ENCODE results near the gene WDR1. TPM values are rescaled to one million over a fixed set of nuclear protein-coding genes. Genes with fewer than 3 reads are reported as not detected.

The WDR1 gene
- total RNA-seq, 4 donors from 2014 or later = 196 to 268 (median 246) TPM

DNA sequence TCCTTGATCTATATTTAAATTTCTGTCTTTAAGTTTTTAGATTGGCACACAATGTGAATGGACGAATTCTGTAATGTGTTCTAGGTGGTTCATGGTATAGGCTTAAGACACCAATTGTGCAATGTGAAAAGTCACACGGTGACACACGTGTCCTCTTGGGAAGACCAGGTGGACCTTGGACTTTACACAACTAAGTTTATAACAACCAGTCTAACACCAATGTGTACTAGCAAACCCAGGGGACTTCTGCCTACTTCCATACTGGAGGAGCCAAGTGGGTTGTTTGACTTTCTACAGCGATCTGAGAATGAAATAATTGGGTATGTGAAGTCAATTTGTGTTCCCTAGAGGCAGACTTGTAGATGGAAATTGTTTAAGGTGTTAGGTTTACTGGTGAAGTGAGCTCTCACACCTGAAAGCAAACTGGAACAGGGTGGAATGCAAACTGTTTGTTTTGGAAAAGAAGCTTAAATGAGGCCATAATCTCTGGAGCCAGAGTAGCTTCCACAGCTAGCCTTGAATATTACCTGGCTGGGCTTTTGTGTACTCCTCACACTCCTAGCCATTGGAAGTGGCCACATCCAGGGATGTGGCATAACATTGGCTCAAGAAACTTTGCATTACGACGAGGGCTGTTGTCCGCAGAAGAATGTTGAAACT lies 45.9 kb upstream of the WDR1 start:
- no peak overlapping the region for H3K4me3 ChIP-seq
- TF ChIP-seq POLR2AphosphoS5 (IDR thresholded peaks at IDR 0.05) = peak in 1 of 3 donors; percentile 23
- TF ChIP-seq, protein P1, sequence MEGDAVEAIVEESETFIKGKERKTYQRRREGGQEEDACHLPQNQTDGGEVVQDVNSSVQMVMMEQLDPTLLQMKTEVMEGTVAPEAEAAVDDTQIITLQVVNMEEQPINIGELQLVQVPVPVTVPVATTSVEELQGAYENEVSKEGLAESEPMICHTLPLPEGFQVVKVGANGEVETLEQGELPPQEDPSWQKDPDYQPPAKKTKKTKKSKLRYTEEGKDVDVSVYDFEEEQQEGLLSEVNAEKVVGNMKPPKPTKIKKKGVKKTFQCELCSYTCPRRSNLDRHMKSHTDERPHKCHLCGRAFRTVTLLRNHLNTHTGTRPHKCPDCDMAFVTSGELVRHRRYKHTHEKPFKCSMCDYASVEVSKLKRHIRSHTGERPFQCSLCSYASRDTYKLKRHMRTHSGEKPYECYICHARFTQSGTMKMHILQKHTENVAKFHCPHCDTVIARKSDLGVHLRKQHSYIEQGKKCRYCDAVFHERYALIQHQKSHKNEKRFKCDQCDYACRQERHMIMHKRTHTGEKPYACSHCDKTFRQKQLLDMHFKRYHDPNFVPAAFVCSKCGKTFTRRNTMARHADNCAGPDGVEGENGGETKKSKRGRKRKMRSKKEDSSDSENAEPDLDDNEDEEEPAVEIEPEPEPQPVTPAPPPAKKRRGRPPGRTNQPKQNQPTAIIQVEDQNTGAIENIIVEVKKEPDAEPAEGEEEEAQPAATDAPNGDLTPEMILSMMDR (IDR thresholded peaks at IDR 0.05) = no peak
- peaks cover 0 to 28% (median 14%) of the 10 kb centered on the region in 4 donors for H3K4me1 ChIP-seq
- in situ Hi-C loops (cut with MboI; ENCODE audit: low pct_ligation_motif_present in 1 of 4, low pct_unique_long_range_greater_than_20kb in 1 of 4, low sequenced_read_pairs in 3 of 4) = loop anchor here (5.0 to 10.0 kb wide), 4 partner anchors 242 to 392 kb away; no protein-coding TSS in a partner anchor
- 61 to 92% methylated on average over 4 to 7 of the region's 7 CpGs for WGBS, 2 donors (ENCODE audit: low coverage in 1 of 2)
- peak; percentile 65 for DNase-seq
- intact Hi-C loops (cut with DNase I; ENCODE audit: low total_unique reads) = loop anchor here (5.0 to 10.0 kb wide), 2 partner anchors 240 to 382 kb away; no protein-coding TSS in a partner anchor
- H3K27ac ChIP-seq = peak overlapping the region in 1 of 4 donors; percentile 9
- H3K9me3 ChIP-seq = no peaks in the 10 kb centered on the region
- no peaks in the 10 kb centered on the region for H3K36me3 ChIP-seq
- no peaks in the 10 kb centered on the region for H3K27me3 ChIP-seq

- H3K4me3 ChIP-seq = no peak overlapping the region
- H3K36me3 ChIP-seq = no peaks in the 10 kb centered on the region
- in situ Hi-C loops (cut with MboI; ENCODE audit: low pct_ligation_motif_present in 1 of 4, low pct_unique_long_range_greater_than_20kb in 1 of 4, low sequenced_read_pairs in 3 of 4) = loop anchor here (5.0 to 10.0 kb wide), 4 partner anchors 243 to 393 kb away; no protein-coding TSS in a partner anchor
- H3K27ac ChIP-seq = no peak overlapping the region
- peaks cover 0 to 29% (median 15%) of the 10 kb centered on the region in 4 donors for H3K4me1 ChIP-seq
- WGBS, 2 donors (ENCODE audit: low coverage in 1 of 2) = 76% methylated on average over 6 of the region's 6 CpGs; no CpG with 5 or more reads in 1 of the 2 donors
- TF ChIP-seq POLR2A (IDR thresholded peaks at IDR 0.05) (no peak), POLR2AphosphoS5 (IDR thresholded peaks at IDR 0.05) (no peak), EP300 (IDR thresholded peaks at IDR 0.05; ENCODE audit: low read depth) (no peak)
- TF ChIP-seq, protein P1 (IDR thresholded peaks at IDR 0.05) = no peak
- H3K9me3 ChIP-seq = no peaks in the 10 kb centered on the region
- intact Hi-C loops (cut with DNase I; ENCODE audit: low total_unique reads) = loop anchor here (5.0 to 10.0 kb wide), 2 partner anchors 240 to 383 kb away; no protein-coding TSS in a partner anchor
- H3K27me3 ChIP-seq = no peaks in the 10 kb centered on the region
- no peak for DNase-seq
Observed at GRCh38 chr4:10161840-10162239, 45.2 kb upstream of the WDR1 start.

- 68 to 77% methylated on average over 2 to 3 of the region's 3 CpGs for WGBS, 2 donors (ENCODE audit: low coverage in 1 of 2)
- H3K27me3 ChIP-seq = no peaks in the 10 kb centered on the region
- H3K4me1 ChIP-seq = peaks cover 0 to 29% (median 15%) of the 10 kb centered on the region in 4 donors
- TF ChIP-seq, protein P1 (IDR thresholded peaks at IDR 0.05) = no peak
- TF ChIP-seq EP300 (IDR thresholded peaks at IDR 0.05; ENCODE audit: low read depth) = no peak
- no peak for TF ChIP-seq POLR2A (IDR thresholded peaks at IDR 0.05)
- TF ChIP-seq POLR2AphosphoS5 (IDR thresholded peaks at IDR 0.05) = no peak
- H3K4me3 ChIP-seq = no peak overlapping the region
- in situ Hi-C loops (cut with MboI; ENCODE audit: low pct_ligation_motif_present in 1 of 4, low pct_unique_long_range_greater_than_20kb in 1 of 4, low sequenced_read_pairs in 3 of 4) = loop anchor here (5.0 to 10.0 kb wide), 4 partner anchors 244 to 394 kb away; no protein-coding TSS in a partner anchor
- no peak for DNase-seq
- no peaks in the 10 kb centered on the region for H3K9me3 ChIP-seq
- H3K36me3 ChIP-seq = no peaks in the 10 kb centered on the region
- H3K27ac ChIP-seq = no peak overlapping the region
- intact Hi-C loops (cut with DNase I; ENCODE audit: low total_unique reads) = loop anchor here (5.0 to 10.0 kb wide), 2 partner anchors 241 to 384 kb away; no protein-coding TSS in a partner anchor
Observed at GRCh38 chr4:10161146-10161545, 44.5 kb upstream of the WDR1 start.

- Histone ChIP-seq H3K4me3 (no peak overlapping the region), H3K27ac (no peak overlapping the region), H3K27me3 (no peaks in the 10 kb centered on the region), H3K4me1 (peaks cover 0 to 29% (median 15%) of the 10 kb centered on the region in 4 donors), H3K9me3 (no peaks in the 10 kb centered on the region), H3K36me3 (no peaks in the 10 kb centered on the region)
- DNase-seq = no peak
- in situ Hi-C loops (cut with MboI; ENCODE audit: low pct_ligation_motif_present in 1 of 4, low pct_unique_long_range_greater_than_20kb in 1 of 4, low sequenced_read_pairs in 3 of 4) (loop anchor here (5.0 to 10.0 kb wide), 4 partner anchors 244 to 394 kb away; no protein-coding TSS in a partner anchor), intact Hi-C loops (cut with DNase I; ENCODE audit: low total_unique reads) (loop anchor here (5.0 to 10.0 kb wide), 2 partner anchors 242 to 384 kb away; no protein-coding TSS in a partner anchor)
- TF ChIP-seq EP300 (IDR thresholded peaks at IDR 0.05; ENCODE audit: low read depth) = no peak
- TF ChIP-seq, protein P1 (IDR thresholded peaks at IDR 0.05) = peak in 4 of 5 experiments; percentile 16 to 42 (median 29)
- 40 to 49% methylated on average over 1 to 7 of the region's 7 CpGs for WGBS, 2 donors (ENCODE audit: low coverage in 1 of 2)
Observed at GRCh38 chr4:10160281-10160856, 43.8 kb upstream of the WDR1 start.

All from transverse colon (tissue), 4 donors.